NCI-H146 treated with DMSO at 0.1 percent for 48 hours (cell line): ENCODE data around the gene RPS10.
A peak's percentile ranks its signal among the peaks of the same experiment; 100 is the strongest.
"Not testable (repeated sequence)": the region's sequence is repeated elsewhere in the genome, so short reads cannot be mapped to it uniquely, and the experiment has no call there.

Experiments used
- DNase-seq: peaks from one replicate; lab custom pipeline; 2025; ENCODE audit not compliant: unreplicated experiment; lab: John Stamatoyannopoulos, UW

RPS10 gene

GRCh38 chr6:34393191-34393965 is 32.5 kb downstream of the RPS10 start:
- DNase-seq = peak; percentile 55

GRCh38 chr6:34392497-34393190 is 33.2 kb downstream of the RPS10 start, which contains the start of gene NUDT3:
Gene NUDT3, minus strand, starts transcription at chr6:34392669. Its CDS starts 307 bp downstream, at chr6:34392362.
- DNase-seq = peak; percentile 88

GRCh38 chr6:34391786-34392496 is 33.9 kb downstream of the RPS10 start:
- DNase-seq = peak; percentile 37

GRCh38 chr6:34391473-34391785 is 34.4 kb downstream of the RPS10 start:
- DNase-seq = peak; percentile 46

GRCh38 chr6:34390531-34391472 is 35.1 kb downstream of the RPS10 start:
- peak; percentile 46 for DNase-seq

GRCh38 chr6:34389034-34389433 is 36.8 kb downstream of the RPS10 start:
- no peak for DNase-seq

- DNase-seq = no peak
Measured at GRCh38 chr6:34388421-34388820, 37.4 kb downstream of the RPS10 start.

- no peak for DNase-seq
Measured at GRCh38 chr6:34386316-34387137, 39.3 kb downstream of the RPS10 start.

- DNase-seq = peak; percentile 4
Measured at GRCh38 chr6:34385793-34386195, 40.1 kb downstream of the RPS10 start.

- no peak for DNase-seq
Measured at GRCh38 chr6:34384321-34385153, 41.3 kb downstream of the RPS10 start.

GRCh38 chr6:34383656-34384320 is 42.1 kb downstream of the RPS10 start:
- DNase-seq = no peak

GRCh38 chr6:34383161-34383631 is 42.7 kb downstream of the RPS10 start:
- DNase-seq = no peak

- DNase-seq = no peak
Measured at GRCh38 chr6:34381081-34381480, 44.8 kb downstream of the RPS10 start.

- no peak for DNase-seq
Measured at GRCh38 chr6:34378470-34378869, 47.4 kb downstream of the RPS10 start.

GRCh38 chr6:34377984-34378383 is 47.9 kb downstream of the RPS10 start:
- DNase-seq = no peak

GRCh38 chr6:34377571-34377970 is 48.3 kb downstream of the RPS10 start:
- not testable (repeated sequence) for DNase-seq

GRCh38 chr6:34375833-34376232 is 50.0 kb downstream of the RPS10 start:
- no peak for DNase-seq

GRCh38 chr6:34374508-34374907 is 51.4 kb downstream of the RPS10 start:
- no peak for DNase-seq
